Brain microvascular endothelial cell (primary cell): ENCODE results near the gene BICD1.
A peak's percentile ranks its signal among the peaks of the same experiment; 100 is the strongest.

Experiments used
- DNase-seq: peaks from one replicate; pipeline ENCODE4 v3.0.0-alpha.2; 2020
- H3K27ac ChIP-seq: fragments of 250-450 bp; sonication (Bioruptor Pico); 2 replicates; pipeline ENCODE4 v1.5.1; 2020; ENCODE audit warnings: mild to moderate bottlenecking, moderate library complexity
- H3K27me3 ChIP-seq: fragments of 250-450 bp; sonication (Bioruptor Pico); replicated peaks from 2 replicates; pipeline ENCODE4 v1.5.1; 2020; ENCODE audit warnings: mild to moderate bottlenecking
- H3K36me3 ChIP-seq: fragments of 250-450 bp; sonication (Bioruptor Pico); replicated peaks from 2 replicates; pipeline ENCODE4 v1.5.1; 2020; ENCODE audit warnings: mild to moderate bottlenecking
- H3K4me3 ChIP-seq: 2 replicates; pipeline ENCODE4 v1.5.1; 2011; ENCODE audit warnings: low read depth, mild to moderate bottlenecking, control low read depth, low read length, moderate library complexity
- CTCF ChIP-seq: IDR thresholded peaks from 2 replicates; pipeline ENCODE4 v1.5.1; 2011; ENCODE audit warnings: low read depth, mild to moderate bottlenecking, moderate library complexity, low read length, control low read depth, inconsistent platforms; ENCODE audit errors: missing control alignments
- in situ Hi-C: cut with HindIII; loops from 2 replicates; pipeline ENCODE4 v1.10.0; 2017; ENCODE audit warnings: low sequenced_read_pairs, low pct_ligation_motif_present

The BICD1 gene

GRCh38 chr12:32080435-32080834, 26.2 kb upstream of the BICD1 start:
- no peak for DNase-seq
- in situ Hi-C loops: no loop called here

DNA sequence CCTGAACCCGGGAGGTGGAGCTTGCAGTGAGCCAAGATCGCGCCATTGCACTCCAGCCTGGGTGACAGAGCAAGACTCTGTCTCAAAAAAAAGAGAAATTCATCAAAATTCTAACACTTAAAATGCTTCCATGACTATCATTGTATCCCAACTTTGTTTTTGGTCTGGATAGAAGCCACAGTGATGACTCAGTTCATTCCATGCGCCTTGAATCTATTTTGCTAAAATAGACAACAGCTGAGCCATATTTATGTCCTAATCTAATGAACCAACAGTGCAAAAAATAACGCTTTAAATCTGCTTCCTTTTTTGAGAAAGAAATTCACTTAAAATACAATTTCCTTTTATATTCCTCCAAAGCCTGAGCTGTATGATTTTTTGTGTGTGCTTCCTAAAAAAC, 23.2 kb upstream of the BICD1 start:
- in situ Hi-C loops: no loop called here
- peak; percentile 71 for DNase-seq
- no peaks in the 10 kb centered on the region for H3K36me3 ChIP-seq
- H3K4me3 ChIP-seq: no peak overlapping the region
- no peaks in the 10 kb centered on the region for H3K27me3 ChIP-seq
- no peak for TF ChIP-seq CTCF
- no peak overlapping the region for H3K27ac ChIP-seq

More at GRCh38 chr12:32080435-32080834, 26.2 kb upstream of the BICD1 start:
- no peak for TF ChIP-seq CTCF
- Histone ChIP-seq H3K27me3 (no peaks in the 10 kb centered on the region), H3K36me3 (no peaks in the 10 kb centered on the region), H3K27ac (no peak overlapping the region), H3K4me3 (no peak overlapping the region)

DNA sequence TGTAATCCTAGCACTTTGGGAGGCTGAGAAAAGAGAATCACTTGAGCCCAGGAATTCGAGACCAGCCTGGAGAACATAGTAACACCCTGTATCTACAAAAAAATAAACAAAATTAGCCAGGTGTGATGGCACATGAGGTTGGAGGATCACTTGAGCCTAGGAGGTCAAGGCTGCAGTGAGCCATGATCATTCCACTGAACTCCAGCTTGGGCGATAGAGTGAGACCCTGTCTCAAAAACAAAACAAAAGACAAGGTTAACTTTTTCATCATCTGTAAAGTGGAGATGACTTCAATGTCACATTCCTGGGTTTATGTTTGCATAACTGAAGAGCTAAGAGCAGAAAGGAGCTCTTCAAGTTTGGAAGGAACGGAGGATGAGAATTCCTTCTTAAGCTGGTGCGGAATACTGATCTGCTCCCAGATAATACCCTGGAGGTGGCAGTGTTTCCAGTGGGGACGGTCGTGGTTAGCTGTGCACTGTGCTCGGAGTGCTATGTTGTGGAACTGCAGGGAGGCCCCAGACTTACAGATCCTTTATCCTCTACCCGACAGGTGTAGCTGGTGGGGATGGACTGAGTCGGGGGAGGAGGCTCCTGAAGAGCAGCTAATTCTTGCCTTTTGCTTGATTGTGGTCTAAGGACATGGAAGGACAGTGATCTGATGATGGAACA, 22.5 kb upstream of the BICD1 start:
- no peaks in the 10 kb centered on the region for H3K36me3 ChIP-seq
- no peaks in the 10 kb centered on the region for H3K27me3 ChIP-seq
- TF ChIP-seq CTCF: no peak
- in situ Hi-C loops: no loop called here
- no peak overlapping the region for H3K4me3 ChIP-seq
- H3K27ac ChIP-seq: no peak overlapping the region
- DNase-seq: no peak

- Histone ChIP-seq H3K27me3 (no peaks in the 10 kb centered on the region), H3K36me3 (no peaks in the 10 kb centered on the region), H3K27ac (no peak overlapping the region), H3K4me3 (no peak overlapping the region)
- DNase-seq: no peak
- no peak for TF ChIP-seq CTCF
- in situ Hi-C loops: no loop called here
Observed at GRCh38 chr12:32084753-32085152, 21.9 kb upstream of the BICD1 start.

GRCh38 chr12:32087306-32087705, 19.3 kb upstream of the BICD1 start:
- Histone ChIP-seq H3K27ac (no peak overlapping the region), H3K4me3 (no peak overlapping the region), H3K27me3 (no peaks in the 10 kb centered on the region), H3K36me3 (no peaks in the 10 kb centered on the region)
- in situ Hi-C loops: no loop called here
- TF ChIP-seq CTCF: no peak
- no peak for DNase-seq

DNA sequence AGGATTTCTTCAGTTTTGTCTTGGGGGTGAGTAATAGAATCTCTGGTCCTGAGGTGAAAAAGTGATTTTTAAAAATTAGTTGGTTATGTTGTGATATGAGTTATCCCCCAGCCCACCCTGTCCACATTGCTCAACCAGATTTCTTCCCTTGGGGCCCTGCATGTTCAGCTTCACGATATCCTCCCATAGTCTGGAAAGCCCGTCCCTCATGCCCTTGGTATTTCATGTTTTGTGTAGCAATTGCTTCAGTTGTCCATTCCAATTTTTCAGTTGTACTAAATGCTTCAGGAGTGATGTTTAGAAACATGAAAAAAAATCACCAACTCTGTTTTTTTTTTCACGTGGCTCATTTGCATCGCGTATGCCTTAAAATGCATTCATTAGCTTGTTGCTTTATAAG, 17.5 kb upstream of the BICD1 start:
- Histone ChIP-seq H3K4me3 (no peak overlapping the region), H3K27me3 (no peaks in the 10 kb centered on the region), H3K36me3 (no peaks in the 10 kb centered on the region), H3K27ac (no peak overlapping the region)
- in situ Hi-C loops: no loop called here
- TF ChIP-seq CTCF: no peak
- no peak for DNase-seq
